Stomach (tissue), 9 donors: ENCODE measurements around the gene UMPS. TPM values are rescaled to one million over a fixed set of nuclear protein-coding genes. Genes with fewer than 3 reads are reported as not detected.
"Not testable (repeated sequence)": the region's sequence is repeated elsewhere in the genome, so short reads cannot be mapped to it uniquely, and the experiment has no call there.

Source experiments
- DNase-seq, 2 donors: peaks; one replicate each; pipeline versions ENCODE4 v3.0.0 to v3.0.0-alpha.2; 2013 to 2019
- H3K27ac ChIP-seq, 5 donors: fragments of 200-600 bp in 4 of 5; sonication (generic) in 4 of 5; one replicate each; pipeline ENCODE4 v1.5.1; 2013 to 2019; ENCODE audit warnings: mild to moderate bottlenecking in 1 of 5, moderate library complexity in 1 of 5
- H3K27me3 ChIP-seq, 3 donors: fragments of 200-600 bp; sonication (generic); one replicate each; pipeline ENCODE4 v1.5.1; 2017 to 2019; ENCODE audit warnings: mixed run types in 1 of 3
- H3K36me3 ChIP-seq, 4 donors: fragments of 200-600 bp; sonication (generic); 1 replicate in 3 of 4; 2 replicates in 1 of 4; pipeline ENCODE4 v1.5.1; 2016 to 2019
- H3K4me1 ChIP-seq, 4 donors: fragments of 200-600 bp; sonication (generic); one replicate each; pipeline ENCODE4 v1.5.1; 2016 to 2019
- H3K4me3 ChIP-seq, 4 donors: fragments of 200-600 bp; sonication (generic) in 3 of 4; one replicate each; pipeline ENCODE4 v1.5.1; 2016 to 2019; ENCODE audit warnings: mild to moderate bottlenecking in 1 of 4
- H3K9me3 ChIP-seq, 4 donors: fragments of 200-600 bp; sonication (generic); one replicate each; pipeline ENCODE4 v1.5.1; 2016 to 2019
- EP300 ChIP-seq: sonication (generic); formaldehyde crosslinking; IDR thresholded peaks from one replicate; pipeline ENCODE4 v1.6.1; 2017; ENCODE audit warnings: antibody characterized with exemption
- POLR2A ChIP-seq, 4 donors: fragments of 450-650 bp; IDR thresholded peaks; one replicate each; pipeline ENCODE4 v1.6.1; 2016; ENCODE audit warnings: antibody characterized with exemption in 4 of 4, control low read depth in 2 of 4, mild to moderate bottlenecking in 1 of 4, moderate library complexity in 1 of 4
- POLR2AphosphoS5 ChIP-seq, 3 donors: sonication (generic); formaldehyde crosslinking; IDR thresholded peaks; one replicate each; pipeline ENCODE4 v1.6.1; 2016; ENCODE audit warnings: antibody characterized with exemption in 3 of 3
- WGBS, 5 donors: extraction: QIAGEN DNeasy Blood & Tissue Kit in 3 of 5; methylation state at CpG; one replicate each; pipeline versions ENCODE4 v1.1.5 to v1.1.7; 2013 to 2018; 5-methylcytosine and 5-hydroxymethylcytosine counted together
- intact Hi-C: fragments of 100-400 bp; cut with DNase I; formaldehyde crosslinking; loops from one replicate; pipeline ENCODE4 v1.15.1; 2023; ENCODE audit warnings: low total_unique reads
- polyA plus RNA-seq, 3 donors: library from polyadenylated mRNA; stranded (reverse); fragments of 200-250 nt; gene quantifications; one replicate each; pipeline ENCODE4 v1.2.3, GENCODE V29; 2013
- total RNA-seq, 5 donors: library from RNA; depleted of rRNA; stranded (reverse); fragments of >200 nt; gene quantifications; one replicate each; pipeline versions ENCODE4 v1.1.0 to v1.2.3, GENCODE V29; 2014 to 2016
- TF ChIP-seq, protein P1 (sequence below), 7 experiments: fragments of 450-650 bp in 4 of 7; fragments of 200-600 bp in 3 of 7; sonication (generic) in 3 of 7; IDR thresholded peaks; one replicate each; pipeline ENCODE4 v1.5.1; 2016 to 2019; ENCODE audit warnings: antibody characterized with exemption in 7 of 7, control low read depth in 2 of 7, mild to moderate bottlenecking in 1 of 7
- donor health status: healthy with polysubstance abuse.
- donor health status: Bipolar disorder and iron deficiency.
- donor health status: healthy.

UMPS gene
- total and polyA plus RNA-seq, 8 donors, result 1.8 to 48.3 (median 20.6) TPM

DNA sequence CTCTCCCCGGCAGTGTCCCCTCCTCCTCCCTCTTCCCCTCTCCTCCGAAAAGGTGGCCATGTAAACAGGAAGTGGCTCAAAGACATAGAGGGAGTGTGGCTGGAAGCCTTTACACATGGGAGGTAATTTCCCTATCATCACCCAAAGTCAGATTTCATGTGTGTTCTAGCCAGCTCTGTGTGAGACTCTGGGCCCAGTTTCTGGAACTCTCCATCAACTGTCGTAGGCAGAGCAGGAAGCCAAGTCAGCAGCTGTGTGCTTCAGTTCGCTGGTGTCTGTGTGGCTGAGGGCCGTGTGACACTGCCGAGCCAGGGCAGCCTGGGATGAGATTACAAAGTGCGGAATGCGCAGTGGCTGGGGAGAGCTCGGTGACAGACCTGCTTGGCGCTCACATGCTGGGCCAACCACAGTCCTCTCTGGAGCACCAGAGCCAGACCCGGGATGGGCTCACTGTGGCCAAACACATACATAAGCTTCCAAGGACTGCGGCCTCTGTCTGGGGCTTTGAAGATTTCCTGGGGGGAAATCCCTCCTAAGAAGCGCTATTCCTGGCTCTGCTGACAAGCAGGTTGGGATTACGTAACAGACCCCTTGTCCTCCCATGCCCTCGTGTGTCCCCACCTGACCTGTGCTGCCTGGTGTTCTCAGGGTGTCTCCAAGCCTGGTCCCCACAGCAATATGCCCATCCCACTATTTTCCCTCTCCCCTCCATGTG, 50.7 kb downstream of the UMPS start:
- no peak overlapping the region for H3K4me3 ChIP-seq
- H3K9me3 ChIP-seq, result no peaks in the 10 kb centered on the region
- H3K27me3 ChIP-seq, result no peaks in the 10 kb centered on the region
- peak overlapping the region; percentile 10 to 86 (median 80) for H3K27ac ChIP-seq
- peaks cover 11 to 35% (median 25%) of the 10 kb centered on the region in 4 donors for H3K4me1 ChIP-seq
- DNase-seq, result peak in 1 of 2 donors; percentile 87
- peaks cover 0 to 8% (median 4%) of the 10 kb centered on the region in 4 donors for H3K36me3 ChIP-seq
- WGBS, 5 donors, result 35 to 66% (median 52%) methylated on average over 9 to 15 of the region's 15 CpGs
- intact Hi-C loops, result loop anchor here (5.0 kb wide), 1 partner anchor 106 kb away; the partner anchor contains the start of gene ITGB5
- no peak for TF ChIP-seq POLR2A (IDR thresholded peaks at IDR 0.05)
- peak; percentile 8 to 71 (median 17) for TF ChIP-seq POLR2AphosphoS5 (IDR thresholded peaks at IDR 0.05)

DNA sequence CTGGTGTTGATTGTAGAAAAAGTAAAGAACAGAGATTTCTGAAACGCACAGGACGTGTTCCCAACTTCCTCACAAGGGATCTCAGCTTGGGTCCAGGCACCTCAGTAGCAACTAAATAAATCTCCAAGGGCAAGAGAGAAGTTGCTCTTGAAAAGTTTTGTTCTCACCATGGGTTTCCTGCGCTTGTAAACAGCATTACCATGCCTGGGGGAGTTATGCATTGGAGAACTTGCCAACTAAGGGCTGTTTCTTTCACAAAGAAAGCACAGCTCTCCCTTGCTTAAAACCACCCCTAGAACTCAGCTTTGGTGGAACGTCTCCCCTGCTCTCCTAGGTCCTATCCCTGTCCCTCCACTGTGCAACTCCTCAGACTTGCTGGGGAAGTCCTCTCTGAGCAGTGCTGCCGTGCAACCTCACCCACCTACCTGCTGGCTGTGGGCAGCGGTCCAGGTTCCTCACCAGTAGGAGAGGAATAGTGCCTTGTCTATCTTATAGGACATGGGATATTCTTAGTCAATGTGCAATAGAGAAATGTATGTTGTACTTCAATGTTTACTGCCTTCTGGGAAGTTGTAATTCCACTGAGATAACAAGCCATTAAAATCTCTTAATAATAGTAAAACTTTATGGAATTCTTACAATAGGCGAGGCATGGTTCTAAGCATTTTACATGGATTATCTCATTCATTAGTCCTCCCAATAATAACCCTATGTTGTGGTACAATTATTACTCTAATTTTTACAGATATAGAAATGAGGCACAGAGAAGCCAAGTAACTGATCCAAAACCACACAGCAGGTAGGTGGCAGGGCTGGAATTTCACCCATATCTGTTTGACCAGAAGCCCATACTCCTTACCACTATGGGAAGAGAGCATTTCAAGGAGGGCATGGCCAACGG, 51.5 kb downstream of the UMPS start:
- intact Hi-C loops, result loop anchor here (5.0 kb wide), 1 partner anchor 106 kb away; the partner anchor contains the start of gene ITGB5
- no peak for DNase-seq
- WGBS, 5 donors, result 67 to 86% (median 75%) methylated on average over 8 of the region's 8 CpGs
- Histone ChIP-seq H3K27ac (peak overlapping the region in 4 of 5 donors; percentile 75 to 86 (median 80)), H3K4me3 (no peak overlapping the region), H3K9me3 (no peaks in the 10 kb centered on the region), H3K27me3 (no peaks in the 10 kb centered on the region), H3K4me1 (peaks cover 17 to 43% (median 29%) of the 10 kb centered on the region in 4 donors), H3K36me3 (peaks cover 0 to 8% (median 4%) of the 10 kb centered on the region in 4 donors)
- TF ChIP-seq, protein P1, sequence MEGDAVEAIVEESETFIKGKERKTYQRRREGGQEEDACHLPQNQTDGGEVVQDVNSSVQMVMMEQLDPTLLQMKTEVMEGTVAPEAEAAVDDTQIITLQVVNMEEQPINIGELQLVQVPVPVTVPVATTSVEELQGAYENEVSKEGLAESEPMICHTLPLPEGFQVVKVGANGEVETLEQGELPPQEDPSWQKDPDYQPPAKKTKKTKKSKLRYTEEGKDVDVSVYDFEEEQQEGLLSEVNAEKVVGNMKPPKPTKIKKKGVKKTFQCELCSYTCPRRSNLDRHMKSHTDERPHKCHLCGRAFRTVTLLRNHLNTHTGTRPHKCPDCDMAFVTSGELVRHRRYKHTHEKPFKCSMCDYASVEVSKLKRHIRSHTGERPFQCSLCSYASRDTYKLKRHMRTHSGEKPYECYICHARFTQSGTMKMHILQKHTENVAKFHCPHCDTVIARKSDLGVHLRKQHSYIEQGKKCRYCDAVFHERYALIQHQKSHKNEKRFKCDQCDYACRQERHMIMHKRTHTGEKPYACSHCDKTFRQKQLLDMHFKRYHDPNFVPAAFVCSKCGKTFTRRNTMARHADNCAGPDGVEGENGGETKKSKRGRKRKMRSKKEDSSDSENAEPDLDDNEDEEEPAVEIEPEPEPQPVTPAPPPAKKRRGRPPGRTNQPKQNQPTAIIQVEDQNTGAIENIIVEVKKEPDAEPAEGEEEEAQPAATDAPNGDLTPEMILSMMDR (IDR thresholded peaks at IDR 0.05), result no peak
- no peak for TF ChIP-seq EP300
- no peak for TF ChIP-seq POLR2A (IDR thresholded peaks at IDR 0.05)
- TF ChIP-seq POLR2AphosphoS5 (IDR thresholded peaks at IDR 0.05), result no peak

DNA sequence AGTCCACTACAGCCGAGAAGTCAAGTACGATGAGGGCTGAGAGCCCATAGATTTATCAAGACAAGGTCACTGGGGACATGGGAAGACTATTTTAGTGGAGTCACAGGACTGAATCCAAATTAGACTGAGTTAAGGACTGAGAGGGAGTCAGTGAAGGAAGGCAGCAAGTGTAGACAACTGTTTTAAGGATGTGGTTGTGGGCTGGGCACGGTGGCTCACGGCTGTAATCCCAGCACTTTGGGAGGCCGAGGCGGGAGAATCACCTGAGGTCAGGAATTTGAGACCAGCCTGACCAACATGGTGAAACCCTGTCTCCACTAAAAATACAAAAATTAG, 52.1 kb downstream of the UMPS start:
- WGBS, 5 donors, result 76 to 93% (median 91%) methylated on average over 6 of the region's 6 CpGs
- not testable (repeated sequence) for H3K4me3 ChIP-seq, H3K27me3 ChIP-seq, DNase-seq, H3K36me3 ChIP-seq, H3K9me3 ChIP-seq
- peaks cover 17 to 49% (median 35%) of the 10 kb centered on the region in 4 donors for H3K4me1 ChIP-seq
- intact Hi-C loops, result loop anchor here (5.0 kb wide), 1 partner anchor 105 kb away; the partner anchor contains the start of gene ITGB5
- peak overlapping the region in 1 of 5 donors; percentile 86 for H3K27ac ChIP-seq

DNA sequence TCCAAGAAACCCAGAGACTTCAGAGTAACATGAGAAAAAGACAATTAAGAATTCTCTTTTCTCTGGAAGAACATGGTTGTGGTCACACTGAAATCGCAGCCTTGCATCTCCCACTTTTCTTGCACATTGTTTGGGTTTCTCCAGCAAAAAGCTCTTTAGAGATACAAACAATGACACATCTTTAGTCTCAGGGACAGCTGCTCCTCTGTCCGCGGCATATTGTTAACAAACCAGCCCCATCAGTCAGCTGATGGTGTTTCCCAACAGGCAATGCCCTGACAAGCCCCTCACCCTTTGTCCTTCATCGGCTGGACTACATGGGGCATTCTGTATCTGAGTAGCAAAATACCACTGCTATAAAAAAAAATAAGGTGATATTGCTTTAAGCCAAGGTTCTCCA, 53.4 kb downstream of the UMPS start:
- Histone ChIP-seq H3K4me3 (no peak overlapping the region), H3K9me3 (no peaks in the 10 kb centered on the region), H3K27me3 (no peaks in the 10 kb centered on the region), H3K4me1 (peaks cover 17 to 58% (median 39%) of the 10 kb centered on the region in 4 donors), H3K36me3 (peaks cover 0 to 8% (median 0%) of the 10 kb centered on the region in 4 donors), H3K27ac (peak overlapping the region in 1 of 5 donors; percentile 82)
- intact Hi-C loops, result loop anchor here (5.0 kb wide), 1 partner anchor 104 kb away; the partner anchor contains the start of gene ITGB5
- TF ChIP-seq, protein P1 (IDR thresholded peaks at IDR 0.05), result no peak
- peak in 1 of 3 donors; percentile 5 for TF ChIP-seq POLR2AphosphoS5 (IDR thresholded peaks at IDR 0.05)
- no peak for DNase-seq
- WGBS, 5 donors, result 72 to 87% (median 78%) methylated on average over 4 of the region's 4 CpGs

DNA sequence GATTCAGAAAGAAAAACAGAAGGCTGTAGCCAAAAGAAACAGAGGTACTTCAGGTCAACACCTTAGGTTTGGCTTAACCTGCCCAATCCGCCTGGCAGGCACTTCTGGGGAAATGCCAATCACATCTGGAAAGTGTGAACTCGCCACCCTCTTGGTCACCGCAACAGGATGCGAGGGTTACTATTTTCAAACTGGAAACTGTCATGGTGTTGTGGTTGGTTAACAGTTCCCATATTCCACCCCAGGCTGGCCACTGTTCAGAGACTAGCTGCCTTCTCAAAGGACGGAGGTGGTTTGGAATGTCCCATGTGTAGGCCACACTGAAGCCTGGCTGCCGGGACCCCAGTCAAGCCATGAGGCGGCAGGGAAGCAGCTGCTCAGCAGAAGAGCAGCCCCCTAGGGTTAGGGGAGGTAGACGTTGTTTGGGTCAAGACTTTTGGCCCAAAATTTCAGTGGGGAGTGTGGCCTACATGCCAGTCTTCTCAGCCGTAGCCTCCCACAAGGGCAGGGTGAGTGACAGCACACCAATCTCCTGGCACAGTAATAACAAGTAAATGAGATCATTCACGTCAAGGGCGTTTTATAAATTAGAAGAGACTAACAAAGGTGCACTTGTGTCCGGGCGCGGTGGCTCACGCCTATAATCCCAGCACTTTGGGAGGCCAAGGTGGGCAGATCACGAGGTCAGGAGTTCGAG, 54.6 kb downstream of the UMPS start:
- DNase-seq, result no peak
- Histone ChIP-seq H3K4me3 (no peak overlapping the region), H3K9me3 (no peaks in the 10 kb centered on the region), H3K27me3 (no peaks in the 10 kb centered on the region), H3K36me3 (peaks cover 0 to 8% (median 0%) of the 10 kb centered on the region in 4 donors), H3K4me1 (peaks cover 16 to 46% (median 33%) of the 10 kb centered on the region in 4 donors), H3K27ac (peak overlapping the region in 2 of 5 donors; percentile 11 to 82)
- 89 to 92% (median 91%) methylated on average over 16 to 17 of the region's 17 CpGs for WGBS, 5 donors
- intact Hi-C loops, result loop anchor here (5.0 kb wide), 1 partner anchor 102 kb away; the partner anchor contains the start of gene ITGB5
- TF ChIP-seq POLR2AphosphoS5 (IDR thresholded peaks at IDR 0.05) (no peak), EP300 (no peak), POLR2A (IDR thresholded peaks at IDR 0.05) (no peak)
- TF ChIP-seq, protein P1 (IDR thresholded peaks at IDR 0.05), result no peak
